A673 (cell line): ENCODE data around the gene TEX26. TPM values are rescaled to one million over a fixed set of nuclear protein-coding genes. Genes with fewer than 3 reads are reported as not detected.

Experiments
- BruUV-seq: library from RNA; stranded (reverse); fragments of 400-500 nt; replicated peaks from 2 replicates; lab custom pipeline; 2021; lab: Mats Ljungman, UMichigan
- CTCF ChIA-PET: fragments of 300-600 bp; sonication (Branson Sonifier 250); formaldehyde crosslinking; loops from one replicate; lab custom pipeline; 2022; ENCODE audit warnings: antibody characterized with exemption; lab: Charles Lee
- POLR2A ChIA-PET: fragments of 300-600 bp; sonication (Branson Sonifier 250); formaldehyde crosslinking; loops from one replicate; lab custom pipeline; 2022; ENCODE audit warnings: antibody characterized with exemption; ENCODE audit not compliant: low non-redundant PET; lab: Charles Lee
- DNase-seq: peaks from one replicate; pipeline ENCODE4 v3.0.0-alpha.2; 2015; ENCODE audit warnings: low spot score
- H3K27ac ChIP-seq: fragments of 200-600 bp; sonication (generic); 2 replicates; pipeline ENCODE4 v1.5.1; 2016; ENCODE audit warnings: mixed run types, low read depth, mild to moderate bottlenecking, mixed read lengths, antibody characterized with exemption, low read length; ENCODE audit not compliant: poor library complexity, severe bottlenecking
- H3K27me3 ChIP-seq: fragments of 200-600 bp; sonication (generic); replicated peaks from 2 replicates; pipeline ENCODE4 v1.6.1; 2017; ENCODE audit warnings: mixed run types, low read depth, mild to moderate bottlenecking, mixed read lengths, antibody characterized with exemption, low read length; ENCODE audit not compliant: insufficient read depth, poor library complexity
- H3K36me3 ChIP-seq: fragments of 200-600 bp; sonication (generic); 2 replicates; pipeline ENCODE4 v1.6.1; 2016; ENCODE audit warnings: mixed run types, mild to moderate bottlenecking, mixed read lengths, antibody characterized with exemption, low read length; ENCODE audit not compliant: insufficient read depth, poor library complexity, severe bottlenecking
- H3K4me1 ChIP-seq: fragments of 200-600 bp; sonication (generic); 2 replicates; pipeline ENCODE4 v1.6.1; 2017; ENCODE audit warnings: mixed run types, mild to moderate bottlenecking, mixed read lengths, antibody characterized with exemption, low read length; ENCODE audit not compliant: insufficient read depth, poor library complexity, severe bottlenecking
- H3K4me3 ChIP-seq: fragments of 200-600 bp; sonication (generic); 2 replicates; pipeline ENCODE4 v1.5.1; 2016; ENCODE audit warnings: low read depth, mixed run types, mild to moderate bottlenecking, mixed read lengths, low read length; ENCODE audit not compliant: poor library complexity, severe bottlenecking
- H3K9me3 ChIP-seq: fragments of 200-600 bp; sonication (generic); 2 replicates; pipeline ENCODE4 v1.6.1; 2016; ENCODE audit warnings: mixed run types, low read depth, mild to moderate bottlenecking, mixed read lengths, antibody characterized with exemption, low read length; ENCODE audit not compliant: poor library complexity, severe bottlenecking
- CTCF ChIP-seq: fragments of 300-800, 200-600 bp; sonication (generic); conservative IDR thresholded peaks from 2 replicates; pipeline ENCODE4 v1.5.1; 2017; ENCODE audit warnings: low read depth, mild to moderate bottlenecking, antibody characterized with exemption, low read length, moderate library complexity, mixed read lengths
- EZH2 ChIP-seq: fragments of 200-600 bp; sonication (generic); IDR thresholded peaks from 2 replicates; pipeline ENCODE4 v1.6.1; 2017; ENCODE audit warnings: borderline replicate concordance, low read depth, mild to moderate bottlenecking, mixed read lengths, antibody characterized with exemption, low read length; ENCODE audit not compliant: poor library complexity, severe bottlenecking
- intact Hi-C: fragments of 100-400 bp; cut with micrococcal nuclease; formaldehyde crosslinking; loops from one replicate; pipeline ENCODE4 v1.10.0; 2022; ENCODE audit not compliant: unreplicated experiment
- total RNA-seq: library from RNA; stranded (reverse); gene quantifications from 2 replicates; pipeline ENCODE4 v1.2.3, GENCODE V29; 2021

TEX26 gene
- total RNA-seq, 1 experiment from 2014 or later: not detected

GRCh38 chr13:31009166-31009565 is 76.7 kb downstream of the TEX26 start:
- ChIA-PET CTCF (no interaction called here), POLR2A (interaction anchor here (0.5 kb wide), 1 partner anchor 204 kb away, joined by 3 read pairs; no protein-coding TSS in a partner anchor)
- Histone ChIP-seq H3K4me1 (peaks cover 65% of the 10 kb centered on the region), H3K4me3 (peak overlapping the region; percentile 51), H3K27ac (peak overlapping the region; percentile 99), H3K9me3 (no peaks in the 10 kb centered on the region), H3K36me3 (peaks cover 79% of the 10 kb centered on the region), H3K27me3 (no peaks in the 10 kb centered on the region)
- intact Hi-C loops: no loop called here
- BruUV-seq: no TSS peak
- TF ChIP-seq CTCF (no peak), EZH2 (no peak)
- no peak for DNase-seq

GRCh38 chr13:31010296-31010695 is 77.8 kb downstream of the TEX26 start:
- DNase-seq: no peak
- Histone ChIP-seq H3K27me3 (no peaks in the 10 kb centered on the region), H3K27ac (peak overlapping the region; percentile 99), H3K36me3 (peaks cover 78% of the 10 kb centered on the region), H3K4me3 (peak overlapping the region; percentile 51), H3K9me3 (no peaks in the 10 kb centered on the region), H3K4me1 (peaks cover 65% of the 10 kb centered on the region)
- TF ChIP-seq CTCF (no peak), EZH2 (no peak)
- ChIA-PET CTCF (no interaction called here), POLR2A (interaction anchor here (0.5 to 0.6 kb wide), 2 partner anchors 9 to 17 kb away, joined by 3 to 4 read pairs; no protein-coding TSS in a partner anchor)
- intact Hi-C loops: loop anchor here (10.0 kb wide), 3 partner anchors 205 to 395 kb away; partner anchors contain the start of gene USPL1
- no TSS peak for BruUV-seq

GRCh38 chr13:31011193-31011860 is 78.9 kb downstream of the TEX26 start:
- CTCF ChIA-PET: interaction anchor here (0.6 to 1.0 kb wide), 5 partner anchors 32 to 897 kb away, joined by 3 to 6 read pairs (median 3); no protein-coding TSS in a partner anchor
- peak overlapping the region; percentile 51 for H3K4me3 ChIP-seq

More at GRCh38 chr13:31011193-31011860, 78.9 kb downstream of the TEX26 start:
- Histone ChIP-seq H3K27me3 (no peaks in the 10 kb centered on the region), H3K4me1 (peaks cover 64% of the 10 kb centered on the region), H3K27ac (peak overlapping the region; percentile 99), H3K36me3 (peaks cover 68% of the 10 kb centered on the region), H3K9me3 (no peaks in the 10 kb centered on the region)
- POLR2A ChIA-PET: interaction anchor here (0.6 to 1.0 kb wide), 4 partner anchors 9 to 32 kb away, joined by 3 to 4 read pairs (median 3); no protein-coding TSS in a partner anchor
- intact Hi-C loops: loop anchor here (10.0 kb wide), 3 partner anchors 207 to 397 kb away; partner anchors contain the start of gene USPL1
- no TSS peak for BruUV-seq
- DNase-seq: peak; percentile 82
- no peak for TF ChIP-seq CTCF
- no peak for TF ChIP-seq EZH2
